WTC11 (cell line): ENCODE measurements around the gene FOXP1. TPM values are rescaled to one million over a fixed set of nuclear protein-coding genes. Genes with fewer than 3 reads are reported as not detected.

Experiments
- ATAC-seq: fragments of 200-7000 bp; cut with Tn5 transposase; 2 replicates; pipeline ENCODE4 v1.10.0; 2021; ENCODE audit warnings: mild to moderate bottlenecking, moderate library complexity
- CTCF ChIA-PET: fragments of 300-600 bp; sonication (Branson Sonifier 250); formaldehyde crosslinking; loops from one replicate; lab custom pipeline; 2021; ENCODE audit warnings: antibody characterized with exemption; lab: Charles Lee
- POLR2A ChIA-PET: fragments of 350-600 bp; sonication (Branson Sonifier 250); formaldehyde crosslinking; loops from one replicate; lab custom pipeline; 2021; ENCODE audit warnings: antibody characterized with exemption; lab: Charles Lee
- DNase-seq: peaks from one replicate; pipeline ENCODE4 v3.0.0; 2021; ENCODE audit warnings: low spot score
- H3K27ac Mint-ChIP-seq: 2 replicates; pipeline ENCODE4 v1.8.0; 2021; ENCODE audit warnings: mixed read lengths
- H3K27me3 Mint-ChIP-seq: 2 replicates; pipeline ENCODE4 v1.8.0; 2021; ENCODE audit warnings: low read depth, mild to moderate bottlenecking, moderate library complexity, mixed read lengths
- H3K36me3 Mint-ChIP-seq: 2 replicates; pipeline ENCODE4 v1.8.0; 2021; ENCODE audit warnings: mixed read lengths
- H3K4me1 Mint-ChIP-seq: 2 replicates; pipeline ENCODE4 v1.8.0; 2022; ENCODE audit warnings: mixed read lengths
- H3K4me3 Mint-ChIP-seq: 2 replicates; pipeline ENCODE4 v1.8.0; 2021; ENCODE audit warnings: mild to moderate bottlenecking, moderate library complexity, mixed read lengths
- H3K9me3 Mint-ChIP-seq: 2 replicates; pipeline ENCODE4 v1.8.0; 2021; ENCODE audit warnings: mixed read lengths
- CTCF ChIP-seq: fragments of 200-600 bp; IDR thresholded peaks from 2 replicates; pipeline ENCODE4 v1.8.0; 2022; ENCODE audit warnings: antibody characterized with exemption
- E2F5 ChIP-seq: sonication (generic); formaldehyde crosslinking; IDR thresholded peaks from 2 replicates; pipeline ENCODE4 v1.8.1; 2022; ENCODE audit warnings: mild to moderate bottlenecking, moderate library complexity, missing genetic modification reagents
- ELF4 ChIP-seq: sonication (generic); formaldehyde crosslinking; IDR thresholded peaks from 2 replicates; pipeline ENCODE4 v1.8.1; 2022; ENCODE audit warnings: low read depth, mild to moderate bottlenecking, moderate library complexity, missing genetic modification reagents
- EMX1 ChIP-seq: fragments of 250-450 bp; sonication (Bioruptor Pico); IDR thresholded peaks from 2 replicates; pipeline ENCODE4 v1.8.0; 2021; ENCODE audit warnings: mild to moderate bottlenecking
- ERG ChIP-seq: fragments of 250-450 bp; sonication (Bioruptor Pico); IDR thresholded peaks from 2 replicates; pipeline ENCODE4 v1.8.0; 2021; ENCODE audit warnings: mild to moderate bottlenecking
- ETV6 ChIP-seq: sonication (generic); formaldehyde crosslinking; IDR thresholded peaks from 2 replicates; pipeline ENCODE4 v1.8.1; 2022; ENCODE audit warnings: mild to moderate bottlenecking, missing genetic modification reagents
- FOXP1 ChIP-seq: sonication (generic); formaldehyde crosslinking; IDR thresholded peaks from 2 replicates; pipeline ENCODE4 v1.8.0; 2022; ENCODE audit warnings: missing genetic modification reagents, mild to moderate bottlenecking, moderate library complexity, borderline replicate concordance
- GRHL2 ChIP-seq: fragments of 250-450 bp; sonication (Bioruptor Pico); IDR thresholded peaks from 2 replicates; pipeline ENCODE4 v1.8.0; 2022; ENCODE audit warnings: mild to moderate bottlenecking, moderate library complexity; ENCODE audit not compliant: insufficient replicate concordance, severe bottlenecking
- GTF2I ChIP-seq: fragments of 250-450 bp; sonication (Bioruptor Pico); conservative IDR thresholded peaks from 2 replicates; pipeline ENCODE4 v1.4.0; 2021; ENCODE audit warnings: mild to moderate bottlenecking
- HMGA2 ChIP-seq: fragments of 250-450 bp; sonication (Bioruptor Pico); IDR thresholded peaks from 2 replicates; pipeline ENCODE4 v1.4.0; 2021; ENCODE audit warnings: mild to moderate bottlenecking, moderate library complexity
- MAX ChIP-seq: sonication (generic); formaldehyde crosslinking; IDR thresholded peaks from 2 replicates; pipeline ENCODE4 v1.8.0; 2022; ENCODE audit warnings: mild to moderate bottlenecking, missing genetic modification reagents
- MXD4 ChIP-seq: fragments of 250-450 bp; sonication (Bioruptor Pico); IDR thresholded peaks from 2 replicates; pipeline ENCODE4 v1.8.0; 2021; ENCODE audit warnings: mild to moderate bottlenecking, moderate library complexity, borderline replicate concordance
- MYBL2 ChIP-seq: sonication (generic); formaldehyde crosslinking; IDR thresholded peaks from 2 replicates; pipeline ENCODE4 v1.8.1; 2023; ENCODE audit warnings: mild to moderate bottlenecking, moderate library complexity, missing genetic modification reagents
- NFE2L1 ChIP-seq: sonication (generic); formaldehyde crosslinking; IDR thresholded peaks from 2 replicates; pipeline ENCODE4 v1.8.1; 2023; ENCODE audit warnings: missing genetic modification reagents
- NFYB ChIP-seq: sonication (generic); formaldehyde crosslinking; conservative IDR thresholded peaks from 2 replicates; pipeline ENCODE4 v1.8.0; 2022; ENCODE audit warnings: low read depth, missing genetic modification reagents
- OVOL2 ChIP-seq: fragments of 250-450 bp; sonication (Bioruptor Pico); IDR thresholded peaks from 2 replicates; pipeline ENCODE4 v1.9.0; 2021; ENCODE audit warnings: mild to moderate bottlenecking, borderline replicate concordance
- PRRX2 ChIP-seq: fragments of 250-450 bp; sonication (Bioruptor Pico); IDR thresholded peaks from 2 replicates; pipeline ENCODE4 v1.8.0; 2021; ENCODE audit warnings: mild to moderate bottlenecking
- RORB ChIP-seq: fragments of 250-450 bp; sonication (Bioruptor Pico); IDR thresholded peaks from 2 replicates; pipeline ENCODE4 v1.9.0; 2021; ENCODE audit warnings: mild to moderate bottlenecking
- SMAD3 ChIP-seq: sonication (generic); formaldehyde crosslinking; IDR thresholded peaks from 2 replicates; pipeline ENCODE4 v1.8.0; 2022; ENCODE audit warnings: missing genetic modification reagents, mild to moderate bottlenecking, borderline replicate concordance
- SOX15 ChIP-seq: fragments of 250-450 bp; sonication (Bioruptor Pico); IDR thresholded peaks from 2 replicates; pipeline ENCODE4 v1.9.0; 2021; ENCODE audit warnings: mild to moderate bottlenecking
- TEAD1 ChIP-seq: sonication (generic); formaldehyde crosslinking; IDR thresholded peaks from 2 replicates; pipeline ENCODE4 v1.8.0; 2022; ENCODE audit warnings: mild to moderate bottlenecking, missing genetic modification reagents
- ZNF263 ChIP-seq: sonication (generic); formaldehyde crosslinking; IDR thresholded peaks from 2 replicates; pipeline ENCODE4 v1.8.1; 2022; ENCODE audit warnings: low read depth, mild to moderate bottlenecking, moderate library complexity, missing genetic modification reagents
- ZNF396 ChIP-seq: fragments of 250-450 bp; sonication (Bioruptor Pico); IDR thresholded peaks from 2 replicates; pipeline ENCODE4 v1.8.0; 2021; ENCODE audit warnings: mild to moderate bottlenecking, moderate library complexity, borderline replicate concordance
- ZNF416 ChIP-seq: fragments of 250-450 bp; sonication (Bioruptor Pico); IDR thresholded peaks from 2 replicates; pipeline ENCODE4 v1.9.0; 2021; ENCODE audit warnings: mild to moderate bottlenecking, inconsistent platforms
- ZNF423 ChIP-seq: fragments of 250-450 bp; sonication (Bioruptor Pico); IDR thresholded peaks from 2 replicates; pipeline ENCODE4 v2.1.2; 2022; ENCODE audit warnings: mild to moderate bottlenecking, moderate library complexity
- ZNF671 ChIP-seq: fragments of 250-450 bp; sonication (Bioruptor Pico); IDR thresholded peaks from 2 replicates; pipeline ENCODE4 v1.8.0; 2021; ENCODE audit warnings: mild to moderate bottlenecking
- ZSCAN18 ChIP-seq: fragments of 250-450 bp; sonication (Bioruptor Pico); IDR thresholded peaks from 2 replicates; pipeline ENCODE4 v2.1.2; 2022; ENCODE audit warnings: mild to moderate bottlenecking, moderate library complexity
- total RNA-seq: library from RNA; stranded (reverse); gene quantifications from 3 replicates; pipeline ENCODE4 v1.2.3, GENCODE V29; 2021
- TF ChIP-seq, protein P1 (sequence below): sonication (generic); formaldehyde crosslinking; IDR thresholded peaks from 2 replicates; pipeline ENCODE4 v1.8.0; 2023; ENCODE audit warnings: missing genetic modification reagents

Gene FOXP1
- total RNA-seq, 1 experiment from 2014 or later: 25.8 TPM

- ChIA-PET CTCF (no interaction called here), POLR2A (no interaction called here)
- TF ChIP-seq ETV6 (CRISPR knock-in tag) (no peak), RORB (CRISPR knock-in tag) (no peak), MXD4 (CRISPR knock-in tag) (no peak), ZSCAN18 (CRISPR knock-in tag) (no peak), GTF2I (no peak), NFE2L1 (CRISPR knock-in tag) (no peak), ELF4 (no peak), ZNF416 (no peak), EMX1 (CRISPR knock-in tag) (no peak), ZNF396 (no peak), E2F5 (CRISPR knock-in tag) (no peak), FOXP1 (no peak), SOX15 (CRISPR knock-in tag) (no peak), CTCF (no peak)
- TF ChIP-seq, protein P1, sequence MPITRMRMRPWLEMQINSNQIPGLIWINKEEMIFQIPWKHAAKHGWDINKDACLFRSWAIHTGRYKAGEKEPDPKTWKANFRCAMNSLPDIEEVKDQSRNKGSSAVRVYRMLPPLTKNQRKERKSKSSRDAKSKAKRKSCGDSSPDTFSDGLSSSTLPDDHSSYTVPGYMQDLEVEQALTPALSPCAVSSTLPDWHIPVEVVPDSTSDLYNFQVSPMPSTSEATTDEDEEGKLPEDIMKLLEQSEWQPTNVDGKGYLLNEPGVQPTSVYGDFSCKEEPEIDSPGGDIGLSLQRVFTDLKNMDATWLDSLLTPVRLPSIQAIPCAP (CRISPR knock-in tag): no peak
- peaks cover 27% of the 10 kb centered on the region for H3K4me1 Mint-ChIP-seq
- no peaks in the 10 kb centered on the region for H3K36me3 Mint-ChIP-seq
- H3K27me3 Mint-ChIP-seq: peaks cover 29% of the 10 kb centered on the region
- no peak for DNase-seq
- no peak overlapping the region for H3K27ac Mint-ChIP-seq
- no peak for ATAC-seq
- no peak overlapping the region for H3K4me3 Mint-ChIP-seq
- H3K9me3 Mint-ChIP-seq: no peaks in the 10 kb centered on the region
Observed at GRCh38 chr3:71578054-71578751, 5.3 kb downstream of the FOXP1 start.

DNA sequence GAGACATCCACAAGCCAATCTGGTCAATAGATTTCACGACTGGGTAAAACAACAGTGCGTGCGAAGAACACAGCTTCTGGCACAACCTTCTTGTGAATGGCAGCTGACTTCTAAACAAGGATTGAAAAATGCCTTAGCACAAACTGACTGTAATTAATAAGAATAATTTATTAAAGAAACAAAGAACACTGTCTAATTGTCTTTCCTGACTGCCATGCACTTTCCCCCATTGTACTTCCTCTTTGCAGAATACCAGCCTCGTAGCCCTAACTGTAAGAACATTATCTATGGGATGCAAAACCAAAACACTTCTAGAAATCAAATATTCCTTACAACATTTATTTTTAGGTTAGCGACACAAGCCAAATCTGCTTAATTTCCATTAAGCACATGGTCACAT is 6.5 kb downstream of the FOXP1 start:
- CTCF ChIA-PET: no interaction called here

More for the DNA sequence above, 6.5 kb downstream of the FOXP1 start:
- TF ChIP-seq ZNF671 (CRISPR knock-in tag) (no peak), PRRX2 (CRISPR knock-in tag) (no peak), NFYB (CRISPR knock-in tag) (no peak), ZNF263 (no peak), ZNF423 (CRISPR knock-in tag) (no peak), OVOL2 (CRISPR knock-in tag) (no peak), ETV6 (CRISPR knock-in tag) (no peak), TEAD1 (no peak), SOX15 (CRISPR knock-in tag) (no peak), HMGA2 (CRISPR knock-in tag) (no peak), SMAD3 (CRISPR knock-in tag) (no peak), ZNF416 (no peak), MAX (CRISPR knock-in tag) (no peak), GRHL2 (no peak), MYBL2 (CRISPR knock-in tag) (no peak), MXD4 (CRISPR knock-in tag) (no peak), ERG (CRISPR knock-in tag) (no peak)
- peaks cover 23% of the 10 kb centered on the region for H3K27me3 Mint-ChIP-seq
- no peak overlapping the region for H3K4me3 Mint-ChIP-seq
- ATAC-seq (no peak), DNase-seq (no peak)
- H3K4me1 Mint-ChIP-seq: peaks cover 36% of the 10 kb centered on the region
- POLR2A ChIA-PET: no interaction called here
- H3K9me3 Mint-ChIP-seq: no peaks in the 10 kb centered on the region
- H3K36me3 Mint-ChIP-seq: no peaks in the 10 kb centered on the region
- no peak overlapping the region for H3K27ac Mint-ChIP-seq
